Measurements from ENCODE around the gene SEMA6A. TPM values are rescaled to one million over a fixed set of nuclear protein-coding genes. Genes with fewer than 3 reads are reported as not detected.

Gene SEMA6A
- total and polyA plus RNA-seq, 10 of the 15 experiments (the other 5 are each of a cell fraction or from before 2014, with no cell fraction given) = 0.16 to 10.2 (median 1.1) TPM

DNA sequence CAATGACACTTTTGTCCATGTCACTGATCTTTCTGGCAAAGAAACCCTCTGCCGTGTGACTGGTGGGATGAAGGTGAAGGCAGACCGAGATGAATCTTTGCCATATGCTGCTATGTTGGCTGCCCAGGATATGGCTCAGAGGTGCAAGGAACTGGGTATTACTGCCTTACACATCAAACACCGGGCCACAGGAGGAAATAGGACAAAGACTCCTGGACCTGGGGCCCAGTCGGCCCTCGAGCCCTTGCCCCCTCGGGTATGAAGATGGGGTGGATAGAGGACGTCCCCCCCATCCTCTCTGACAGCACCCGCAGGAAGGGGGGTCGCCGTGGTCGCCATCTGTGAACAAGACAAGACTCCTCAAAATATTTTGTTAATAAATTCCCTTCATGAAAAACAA lies 12.0 kb downstream of the SEMA6A start (continued):
- TF ChIP-seq SMC3 (IDR thresholded peaks at IDR 0.05; ENCODE audit: borderline replicate concordance, low read length) = no peak
- TF ChIP-seq, protein P1, sequence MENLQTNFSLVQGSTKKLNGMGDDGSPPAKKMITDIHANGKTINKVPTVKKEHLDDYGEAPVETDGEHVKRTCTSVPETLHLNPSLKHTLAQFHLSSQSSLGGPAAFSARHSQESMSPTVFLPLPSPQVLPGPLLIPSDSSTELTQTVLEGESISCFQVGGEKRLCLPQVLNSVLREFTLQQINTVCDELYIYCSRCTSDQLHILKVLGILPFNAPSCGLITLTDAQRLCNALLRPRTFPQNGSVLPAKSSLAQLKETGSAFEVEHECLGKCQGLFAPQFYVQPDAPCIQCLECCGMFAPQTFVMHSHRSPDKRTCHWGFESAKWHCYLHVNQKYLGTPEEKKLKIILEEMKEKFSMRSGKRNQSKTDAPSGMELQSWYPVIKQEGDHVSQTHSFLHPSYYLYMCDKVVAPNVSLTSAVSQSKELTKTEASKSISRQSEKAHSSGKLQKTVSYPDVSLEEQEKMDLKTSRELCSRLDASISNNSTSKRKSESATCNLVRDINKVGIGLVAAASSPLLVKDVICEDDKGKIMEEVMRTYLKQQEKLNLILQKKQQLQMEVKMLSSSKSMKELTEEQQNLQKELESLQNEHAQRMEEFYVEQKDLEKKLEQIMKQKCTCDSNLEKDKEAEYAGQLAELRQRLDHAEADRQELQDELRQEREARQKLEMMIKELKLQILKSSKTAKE (IDR thresholded peaks at IDR 0.05; ENCODE audit: low read depth, poor library complexity, severe bottlenecking) = no peak
- TF ChIP-seq SMARCA5 (IDR thresholded peaks at IDR 0.05) = no peak

DNA sequence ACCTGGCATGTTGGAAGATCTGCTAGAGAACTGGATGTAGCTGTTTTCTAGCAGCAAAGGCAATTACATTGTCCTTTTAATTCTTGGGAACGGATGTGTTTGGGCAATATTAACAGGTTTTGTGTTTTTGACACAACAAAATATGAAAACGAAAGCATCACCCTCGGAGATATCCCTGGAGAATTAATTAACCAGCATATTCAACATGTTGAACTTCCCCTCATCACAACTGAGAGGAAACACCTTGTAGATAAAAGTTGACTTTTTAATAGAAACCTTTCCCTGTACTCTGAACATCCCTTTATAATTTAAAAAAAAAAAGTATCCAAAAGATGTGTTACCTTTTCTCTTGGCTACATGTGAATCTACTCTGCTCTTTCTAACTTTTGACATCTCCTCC lies 13.0 kb downstream of the SEMA6A start:
- ChIA-PET POLR2A (interaction anchor here (1.3 to 1.6 kb wide), 2 partner anchors 9 to 12 kb away, joined by 5 to 11 read pairs; no protein-coding TSS in a partner anchor), CTCF (interaction anchor here (0.6 to 1.5 kb wide), 5 partner anchors 10 to 425 kb away, joined by 3 to 5 read pairs (median 4); no protein-coding TSS in a partner anchor), RAD21 (ENCODE audit: unreplicated experiment) (interaction anchor here (0.7 to 2.1 kb wide), 6 partner anchors 10 to 425 kb away, joined by 3 to 5 read pairs (median 4); no protein-coding TSS in a partner anchor), SMC1A (ENCODE audit: uncharacterized antibody, unreplicated experiment) (interaction anchor here (0.9 to 2.9 kb wide), 6 partner anchors 10 to 368 kb away, joined by 4 to 26 read pairs (median 4); partner anchors contain the start of gene SEMA6A)
- H3K27me3 ChIP-seq (replicated peaks in 1 of 2; ENCODE audit: control insufficient read depth in 2 of 2, insufficient read depth in 2 of 2, low read length in 1 of 2) = no peaks in the 10 kb centered on the region
- H3K27ac ChIP-seq (ENCODE audit: control insufficient read depth, insufficient read depth) = no peak overlapping the region
- no TSS peak for BruUV-seq (replicated peaks)
- no peak overlapping the region for H3K4me2 ChIP-seq (ENCODE audit: control insufficient read depth, insufficient read depth)
- no peaks in the 10 kb centered on the region for H4K20me1 ChIP-seq (ENCODE audit: control insufficient read depth, insufficient read depth)
- H3K4me3 ChIP-seq = no peak overlapping the region
- DNase-seq (ENCODE audit: low read depth, low spot score) (no peak), FAIRE-seq (no peak), ATAC-seq (peak; percentile 40)
- H2AFZ ChIP-seq (ENCODE audit: control insufficient read depth, low read depth, low read length) = no peak overlapping the region
- no peak overlapping the region for H3K9ac ChIP-seq (ENCODE audit: control insufficient read depth, insufficient read depth, low read length)
- no peaks in the 10 kb centered on the region; the same call in 1 of the 2 replicates for H3K79me2 ChIP-seq (ENCODE audit: control insufficient read depth, insufficient read depth, low read length)
- in situ Hi-C loops (cut with MboI) = loop anchor here (25.0 kb wide), 1 partner anchor 424 kb away; no protein-coding TSS in a partner anchor
- H3K36me3 ChIP-seq (ENCODE audit: control insufficient read depth in 2 of 2, insufficient read depth in 2 of 2, low read length in 1 of 2) = no peaks in the 10 kb centered on the region
- intact Hi-C loops (cut with micrococcal nuclease; ENCODE audit: unreplicated experiment) = no loop called here
- no peaks in the 10 kb centered on the region for H3K4me1 ChIP-seq (ENCODE audit: control insufficient read depth, insufficient read depth, low read length)
- H3K9me3 ChIP-seq (replicated peaks; ENCODE audit: control insufficient read depth, insufficient read depth, low read length) = no peaks in the 10 kb centered on the region
- 0% methylated on average over 3 of the region's 3 CpGs for WGBS (ENCODE audit: insufficient coverage, insufficient replicate concordance, low lambda C conversion rate, missing lambda C conversion rate)
- TF ChIP-seq TCF3 (IDR thresholded peaks at IDR 0.05; ENCODE audit: borderline replicate concordance, insufficient read depth, low read depth, low read length) (no peak), SMC3 (IDR thresholded peaks at IDR 0.05; ENCODE audit: borderline replicate concordance, low read length) (no peak), CREB1 (IDR thresholded peaks at IDR 0.05; ENCODE audit: low read depth) (no peak), RAD21 (IDR thresholded peaks at IDR 0.05; ENCODE audit: insufficient read depth, low read depth, low read length) (no peak), PAX5 (IDR thresholded peaks at IDR 0.05; ENCODE audit: borderline replicate concordance, low read depth, low read length) (no peak), ZNF24 (IDR thresholded peaks at IDR 0.05) (no peak), MEF2B (IDR thresholded peaks at IDR 0.05; ENCODE audit: partially characterized antibody, poor library complexity, severe bottlenecking) (peak; percentile 86), CHD4 (IDR thresholded peaks at IDR 0.05) (no peak), TAF1 (IDR thresholded peaks at IDR 0.05; ENCODE audit: borderline replicate concordance, low read depth, low read length) (no peak)
- TF ChIP-seq, protein P2, sequence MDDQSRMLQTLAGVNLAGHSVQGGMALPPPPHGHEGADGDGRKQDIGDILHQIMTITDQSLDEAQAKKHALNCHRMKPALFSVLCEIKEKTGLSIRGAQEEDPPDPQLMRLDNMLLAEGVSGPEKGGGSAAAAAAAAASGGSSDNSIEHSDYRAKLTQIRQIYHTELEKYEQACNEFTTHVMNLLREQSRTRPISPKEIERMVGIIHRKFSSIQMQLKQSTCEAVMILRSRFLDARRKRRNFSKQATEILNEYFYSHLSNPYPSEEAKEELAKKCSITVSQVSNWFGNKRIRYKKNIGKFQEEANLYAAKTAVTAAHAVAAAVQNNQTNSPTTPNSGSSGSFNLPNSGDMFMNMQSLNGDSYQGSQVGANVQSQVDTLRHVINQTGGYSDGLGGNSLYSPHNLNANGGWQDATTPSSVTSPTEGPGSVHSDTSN (IDR thresholded peaks at IDR 0.05; ENCODE audit: insufficient replicate concordance, low read depth, low read length) = no peak
- TF ChIP-seq, protein P3, sequence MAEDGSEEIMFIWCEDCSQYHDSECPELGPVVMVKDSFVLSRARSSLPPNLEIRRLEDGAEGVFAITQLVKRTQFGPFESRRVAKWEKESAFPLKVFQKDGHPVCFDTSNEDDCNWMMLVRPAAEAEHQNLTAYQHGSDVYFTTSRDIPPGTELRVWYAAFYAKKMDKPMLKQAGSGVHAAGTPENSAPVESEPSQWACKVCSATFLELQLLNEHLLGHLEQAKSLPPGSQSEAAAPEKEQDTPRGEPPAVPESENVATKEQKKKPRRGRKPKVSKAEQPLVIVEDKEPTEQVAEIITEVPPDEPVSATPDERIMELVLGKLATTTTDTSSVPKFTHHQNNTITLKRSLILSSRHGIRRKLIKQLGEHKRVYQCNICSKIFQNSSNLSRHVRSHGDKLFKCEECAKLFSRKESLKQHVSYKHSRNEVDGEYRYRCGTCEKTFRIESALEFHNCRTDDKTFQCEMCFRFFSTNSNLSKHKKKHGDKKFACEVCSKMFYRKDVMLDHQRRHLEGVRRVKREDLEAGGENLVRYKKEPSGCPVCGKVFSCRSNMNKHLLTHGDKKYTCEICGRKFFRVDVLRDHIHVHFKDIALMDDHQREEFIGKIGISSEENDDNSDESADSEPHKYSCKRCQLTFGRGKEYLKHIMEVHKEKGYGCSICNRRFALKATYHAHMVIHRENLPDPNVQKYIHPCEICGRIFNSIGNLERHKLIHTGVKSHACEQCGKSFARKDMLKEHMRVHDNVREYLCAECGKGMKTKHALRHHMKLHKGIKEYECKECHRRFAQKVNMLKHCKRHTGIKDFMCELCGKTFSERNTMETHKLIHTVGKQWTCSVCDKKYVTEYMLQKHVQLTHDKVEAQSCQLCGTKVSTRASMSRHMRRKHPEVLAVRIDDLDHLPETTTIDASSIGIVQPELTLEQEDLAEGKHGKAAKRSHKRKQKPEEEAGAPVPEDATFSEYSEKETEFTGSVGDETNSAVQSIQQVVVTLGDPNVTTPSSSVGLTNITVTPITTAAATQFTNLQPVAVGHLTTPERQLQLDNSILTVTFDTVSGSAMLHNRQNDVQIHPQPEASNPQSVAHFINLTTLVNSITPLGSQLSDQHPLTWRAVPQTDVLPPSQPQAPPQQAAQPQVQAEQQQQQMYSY (CRISPR knock-in tag; IDR thresholded peaks at IDR 0.05) = no peak
- TF ChIP-seq, protein P4, sequence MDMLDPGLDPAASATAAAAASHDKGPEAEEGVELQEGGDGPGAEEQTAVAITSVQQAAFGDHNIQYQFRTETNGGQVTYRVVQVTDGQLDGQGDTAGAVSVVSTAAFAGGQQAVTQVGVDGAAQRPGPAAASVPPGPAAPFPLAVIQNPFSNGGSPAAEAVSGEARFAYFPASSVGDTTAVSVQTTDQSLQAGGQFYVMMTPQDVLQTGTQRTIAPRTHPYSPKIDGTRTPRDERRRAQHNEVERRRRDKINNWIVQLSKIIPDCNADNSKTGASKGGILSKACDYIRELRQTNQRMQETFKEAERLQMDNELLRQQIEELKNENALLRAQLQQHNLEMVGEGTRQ (IDR thresholded peaks at IDR 0.05; ENCODE audit: borderline replicate concordance, low read depth, low read length) = no peak
